SK-N-SH (cell line): ENCODE results near the gene PLEKHA3. TPM values are rescaled to one million over a fixed set of nuclear protein-coding genes. Genes with fewer than 3 reads are reported as not detected.

ENCODE experiments used
- CTCF ChIA-PET: fragments of 300-600, 350-600 bp; formaldehyde crosslinking; extraction: SDS; loops from one replicate; lab custom pipeline; 2021; lab: Yijun Ruan, JAX
- POLR2A ChIA-PET: fragments of 350-600 bp; sonication (Branson Sonifier 250); formaldehyde crosslinking; extraction: SDS; loops from one replicate; lab custom pipeline; 2020; ENCODE audit warnings: antibody characterized with exemption, inconsistent platforms; lab: Yijun Ruan, JAX
- DNase-seq: peaks from one replicate; pipeline ENCODE4 v3.0.0; 2012
- H2AFZ ChIP-seq: fragments of 200-600 bp; sonication (generic); 2 replicates; pipeline ENCODE4 v1.8.1; 2016; ENCODE audit warnings: antibody characterized with exemption, mild to moderate bottlenecking, low read depth
- H3F3A ChIP-seq: fragments of 200-600 bp; sonication (generic); replicated peaks from 2 replicates; pipeline ENCODE3; 2016; ENCODE audit warnings: antibody characterized with exemption, mild to moderate bottlenecking; ENCODE audit not compliant: insufficient read depth
- H3K27ac ChIP-seq, 2 experiments: fragments of 200-500 bp in 1 of 2; fragments of 200-600 bp in 1 of 2; sonication (Bioruptor generic) in 1 of 2; sonication (generic), shearing (Covaris generic) in 1 of 2; 2 replicates each; pipeline versions ENCODE4 v1.5.1 to v1.6.1; 2014 to 2016; ENCODE audit warnings: low read depth in 2 of 2, inconsistent platforms in 1 of 2, low read length in 1 of 2, mild to moderate bottlenecking in 1 of 2, mixed read lengths in 1 of 2
- H3K27me3 ChIP-seq: fragments of 200-600 bp; sonication (generic), shearing (Covaris generic); 2 replicates; pipeline ENCODE4 v1.6.1; 2016; ENCODE audit warnings: mixed run types; ENCODE audit not compliant: insufficient read depth
- H3K36me3 ChIP-seq, 2 experiments: fragments of 200-500 bp in 1 of 2; fragments of 200-600 bp in 1 of 2; sonication (Bioruptor generic) in 1 of 2; sonication (generic) in 1 of 2; replicated peaks in 1 of 2; 2 replicates each; pipeline versions ENCODE3 to v1.5.1; 2014 to 2016; ENCODE audit warnings: low read length in 1 of 2, mild to moderate bottlenecking in 1 of 2; ENCODE audit not compliant: insufficient read depth in 2 of 2, control insufficient read depth in 1 of 2
- H3K4me1 ChIP-seq, 2 experiments: fragments of 200-500 bp in 1 of 2; fragments of 200-600 bp in 1 of 2; sonication (Bioruptor generic) in 1 of 2; sonication (generic), shearing (Covaris generic) in 1 of 2; 2 replicates each; pipeline versions ENCODE4 v1.5.1 to v1.6.1; 2014 to 2016; ENCODE audit warnings: low read depth in 1 of 2, low read length in 1 of 2, mixed run types in 1 of 2; ENCODE audit not compliant: insufficient read depth in 2 of 2, control insufficient read depth in 1 of 2
- H3K4me2 ChIP-seq: fragments of 200-600 bp; sonication (generic), shearing (Covaris generic); 2 replicates; pipeline ENCODE4 v1.6.1; 2017; ENCODE audit warnings: mixed run types
- H3K4me3 ChIP-seq, 2 experiments: fragments of 200-500 bp in 1 of 2; fragments of 200-600 bp in 1 of 2; sonication (Bioruptor generic) in 1 of 2; sonication (generic), shearing (Covaris generic) in 1 of 2; 2 replicates each; pipeline versions ENCODE4 v1.5.1 to v1.8.1; 2014 to 2016; ENCODE audit warnings: low read depth in 2 of 2, inconsistent platforms in 1 of 2, low read length in 1 of 2, mild to moderate bottlenecking in 1 of 2, mixed read lengths in 1 of 2, moderate library complexity in 1 of 2
- H3K79me2 ChIP-seq: fragments of 200-600 bp; sonication (generic); 2 replicates; pipeline ENCODE4 v1.8.1; 2017; ENCODE audit warnings: mild to moderate bottlenecking; ENCODE audit not compliant: insufficient read depth
- H3K9ac ChIP-seq: fragments of 200-600 bp; sonication (generic); 2 replicates; pipeline ENCODE4 v1.6.1; 2017; ENCODE audit warnings: mixed run types
- H3K9me2 ChIP-seq: fragments of 200-600 bp; sonication (generic); 2 replicates; pipeline ENCODE4 v1.6.1; 2017; ENCODE audit warnings: mixed run types
- H3K9me3 ChIP-seq: fragments of 200-600 bp; sonication (generic); 2 replicates; pipeline ENCODE4 v1.6.1; 2017; ENCODE audit warnings: mixed run types, mild to moderate bottlenecking, moderate library complexity
- H4K20me1 ChIP-seq: fragments of 200-600 bp; sonication (generic); 2 replicates; pipeline ENCODE4 v1.6.1; 2017; ENCODE audit warnings: mild to moderate bottlenecking, mixed run types; ENCODE audit not compliant: insufficient read depth
- ELF1 ChIP-seq: IDR thresholded peaks from 2 replicates; pipeline ENCODE4 v1.4.0; 2012
- MEF2A ChIP-seq: IDR thresholded peaks from 2 replicates; pipeline ENCODE4 v1.4.0; 2012; ENCODE audit warnings: low read depth, borderline replicate concordance
- NFIC ChIP-seq: IDR thresholded peaks from 2 replicates; pipeline ENCODE4 v1.4.0; 2012; ENCODE audit warnings: borderline replicate concordance
- POLR2AphosphoS5 ChIP-seq: IDR thresholded peaks from 2 replicates; pipeline ENCODE4 v1.6.1; 2012; ENCODE audit warnings: low read depth, low read length
- WGBS: methylation state at CpG from one replicate; pipeline ENCODE4 v1.1.6; 2017; ENCODE audit warnings: low lambda C conversion rate; 5-methylcytosine and 5-hydroxymethylcytosine counted together
- polyA plus RNA-seq, 3 experiments: library from polyadenylated mRNA; depleted of rRNA; stranded (reverse); fragments of >200 nt; gene quantifications; 2 replicates each; pipeline ENCODE4 v1.2.3, GENCODE V29; 2012
- TF ChIP-seq, protein P1 (sequence below): fragments of 200-600 bp; sonication (generic); IDR thresholded peaks from 2 replicates; pipeline ENCODE4 v1.6.1; 2017; ENCODE audit warnings: antibody characterized with exemption, mild to moderate bottlenecking, moderate library complexity
- TF ChIP-seq, protein P2 (sequence below): IDR thresholded peaks from 2 replicates; pipeline ENCODE4 v1.6.1; 2012; ENCODE audit warnings: mild to moderate bottlenecking, low read depth, low read length, moderate library complexity
- TF ChIP-seq, protein P3 (sequence below): IDR thresholded peaks from 2 replicates; pipeline ENCODE4 v1.4.0; 2012; ENCODE audit warnings: low read depth

PLEKHA3 gene
- polyA plus RNA-seq, 1 of the 3 experiments (the other 2 are of a cell fraction) = 5.7 TPM

DNA sequence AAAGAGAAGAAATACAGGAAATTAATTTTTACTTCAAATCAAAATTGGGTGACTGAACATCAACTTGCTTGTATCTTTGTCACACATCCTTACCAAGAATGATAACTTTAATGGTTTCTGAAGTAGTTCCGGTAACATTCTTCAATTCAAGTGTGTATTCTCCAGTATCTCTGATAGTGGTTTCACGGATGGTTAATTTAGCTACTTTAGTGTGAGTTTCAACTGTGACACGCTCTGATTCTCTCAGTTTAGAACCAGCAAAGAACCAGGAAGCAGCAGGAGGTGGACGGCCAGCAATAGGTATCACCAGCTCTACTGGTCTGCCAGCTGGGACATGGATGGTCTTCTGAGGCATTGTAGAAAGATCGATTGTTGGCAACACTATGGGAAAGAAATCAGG lies 62.3 kb downstream of the PLEKHA3 start (continued):
- TF ChIP-seq MEF2A = no peak
- no peak for TF ChIP-seq ELF1
- TF ChIP-seq, protein P1, sequence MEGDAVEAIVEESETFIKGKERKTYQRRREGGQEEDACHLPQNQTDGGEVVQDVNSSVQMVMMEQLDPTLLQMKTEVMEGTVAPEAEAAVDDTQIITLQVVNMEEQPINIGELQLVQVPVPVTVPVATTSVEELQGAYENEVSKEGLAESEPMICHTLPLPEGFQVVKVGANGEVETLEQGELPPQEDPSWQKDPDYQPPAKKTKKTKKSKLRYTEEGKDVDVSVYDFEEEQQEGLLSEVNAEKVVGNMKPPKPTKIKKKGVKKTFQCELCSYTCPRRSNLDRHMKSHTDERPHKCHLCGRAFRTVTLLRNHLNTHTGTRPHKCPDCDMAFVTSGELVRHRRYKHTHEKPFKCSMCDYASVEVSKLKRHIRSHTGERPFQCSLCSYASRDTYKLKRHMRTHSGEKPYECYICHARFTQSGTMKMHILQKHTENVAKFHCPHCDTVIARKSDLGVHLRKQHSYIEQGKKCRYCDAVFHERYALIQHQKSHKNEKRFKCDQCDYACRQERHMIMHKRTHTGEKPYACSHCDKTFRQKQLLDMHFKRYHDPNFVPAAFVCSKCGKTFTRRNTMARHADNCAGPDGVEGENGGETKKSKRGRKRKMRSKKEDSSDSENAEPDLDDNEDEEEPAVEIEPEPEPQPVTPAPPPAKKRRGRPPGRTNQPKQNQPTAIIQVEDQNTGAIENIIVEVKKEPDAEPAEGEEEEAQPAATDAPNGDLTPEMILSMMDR = no peak

DNA sequence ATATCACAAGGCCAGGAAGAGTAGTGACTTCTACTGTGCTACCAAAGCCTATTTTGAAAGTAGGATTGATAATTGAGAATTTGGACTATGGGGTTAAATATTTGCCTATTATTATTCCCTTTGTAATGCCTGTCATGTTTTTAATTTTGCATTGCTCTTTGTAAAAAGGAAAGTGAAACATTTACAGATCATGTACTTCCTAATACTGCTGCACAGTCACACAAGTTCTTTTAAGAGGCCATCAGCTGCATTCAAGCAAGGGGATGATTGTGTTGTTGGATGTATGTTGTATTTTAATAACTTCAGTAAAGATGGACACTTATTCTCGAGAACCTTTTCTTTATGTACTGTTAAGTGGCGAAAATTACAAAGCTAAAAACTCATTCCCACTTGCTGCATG lies 70.1 kb downstream of the PLEKHA3 start:
- CTCF ChIA-PET = interaction anchor here (1.3 kb wide), 1 partner anchor 14 kb away, joined by 3 read pairs; no protein-coding TSS in a partner anchor
- TF ChIP-seq NFIC = no peak
- no peak for TF ChIP-seq POLR2AphosphoS5
- TF ChIP-seq, protein P2, sequence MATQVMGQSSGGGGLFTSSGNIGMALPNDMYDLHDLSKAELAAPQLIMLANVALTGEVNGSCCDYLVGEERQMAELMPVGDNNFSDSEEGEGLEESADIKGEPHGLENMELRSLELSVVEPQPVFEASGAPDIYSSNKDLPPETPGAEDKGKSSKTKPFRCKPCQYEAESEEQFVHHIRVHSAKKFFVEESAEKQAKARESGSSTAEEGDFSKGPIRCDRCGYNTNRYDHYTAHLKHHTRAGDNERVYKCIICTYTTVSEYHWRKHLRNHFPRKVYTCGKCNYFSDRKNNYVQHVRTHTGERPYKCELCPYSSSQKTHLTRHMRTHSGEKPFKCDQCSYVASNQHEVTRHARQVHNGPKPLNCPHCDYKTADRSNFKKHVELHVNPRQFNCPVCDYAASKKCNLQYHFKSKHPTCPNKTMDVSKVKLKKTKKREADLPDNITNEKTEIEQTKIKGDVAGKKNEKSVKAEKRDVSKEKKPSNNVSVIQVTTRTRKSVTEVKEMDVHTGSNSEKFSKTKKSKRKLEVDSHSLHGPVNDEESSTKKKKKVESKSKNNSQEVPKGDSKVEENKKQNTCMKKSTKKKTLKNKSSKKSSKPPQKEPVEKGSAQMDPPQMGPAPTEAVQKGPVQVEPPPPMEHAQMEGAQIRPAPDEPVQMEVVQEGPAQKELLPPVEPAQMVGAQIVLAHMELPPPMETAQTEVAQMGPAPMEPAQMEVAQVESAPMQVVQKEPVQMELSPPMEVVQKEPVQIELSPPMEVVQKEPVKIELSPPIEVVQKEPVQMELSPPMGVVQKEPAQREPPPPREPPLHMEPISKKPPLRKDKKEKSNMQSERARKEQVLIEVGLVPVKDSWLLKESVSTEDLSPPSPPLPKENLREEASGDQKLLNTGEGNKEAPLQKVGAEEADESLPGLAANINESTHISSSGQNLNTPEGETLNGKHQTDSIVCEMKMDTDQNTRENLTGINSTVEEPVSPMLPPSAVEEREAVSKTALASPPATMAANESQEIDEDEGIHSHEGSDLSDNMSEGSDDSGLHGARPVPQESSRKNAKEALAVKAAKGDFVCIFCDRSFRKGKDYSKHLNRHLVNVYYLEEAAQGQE = no peak
- TF ChIP-seq, protein P1 = no peak
- TF ChIP-seq, protein P3, sequence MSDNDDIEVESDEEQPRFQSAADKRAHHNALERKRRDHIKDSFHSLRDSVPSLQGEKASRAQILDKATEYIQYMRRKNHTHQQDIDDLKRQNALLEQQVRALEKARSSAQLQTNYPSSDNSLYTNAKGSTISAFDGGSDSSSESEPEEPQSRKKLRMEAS = no peak
- Histone ChIP-seq H3F3A (peaks cover 7% of the 10 kb centered on the region), H3K27ac (no peak overlapping the region), H3K4me2 (no peak overlapping the region), H2AFZ (no peak overlapping the region), H3K36me3 (peaks cover 26 to 28% of the 10 kb centered on the region in 2 experiments), H3K4me3 (no peak overlapping the region), H4K20me1 (no peaks in the 10 kb centered on the region), H3K9me2 (no peaks in the 10 kb centered on the region), H3K4me1 (no peaks in the 10 kb centered on the region), H3K79me2 (no peaks in the 10 kb centered on the region), H3K27me3 (no peaks in the 10 kb centered on the region), H3K9ac (no peak overlapping the region), H3K9me3 (no peaks in the 10 kb centered on the region)
- 92% methylated on average over 2 of the region's 2 CpGs for WGBS
- POLR2A ChIA-PET = no interaction called here
- DNase-seq = no peak
